ENCODE results near the gene SCNN1A. TPM values are rescaled to one million over a fixed set of nuclear protein-coding genes. Genes with fewer than 3 reads are reported as not detected.
A peak's percentile ranks its signal among the peaks of the same experiment; 100 is the strongest.

The SCNN1A gene
- total RNA-seq, 3 donors from 2014 or later = 130 to 402 (median 386) TPM

DNA sequence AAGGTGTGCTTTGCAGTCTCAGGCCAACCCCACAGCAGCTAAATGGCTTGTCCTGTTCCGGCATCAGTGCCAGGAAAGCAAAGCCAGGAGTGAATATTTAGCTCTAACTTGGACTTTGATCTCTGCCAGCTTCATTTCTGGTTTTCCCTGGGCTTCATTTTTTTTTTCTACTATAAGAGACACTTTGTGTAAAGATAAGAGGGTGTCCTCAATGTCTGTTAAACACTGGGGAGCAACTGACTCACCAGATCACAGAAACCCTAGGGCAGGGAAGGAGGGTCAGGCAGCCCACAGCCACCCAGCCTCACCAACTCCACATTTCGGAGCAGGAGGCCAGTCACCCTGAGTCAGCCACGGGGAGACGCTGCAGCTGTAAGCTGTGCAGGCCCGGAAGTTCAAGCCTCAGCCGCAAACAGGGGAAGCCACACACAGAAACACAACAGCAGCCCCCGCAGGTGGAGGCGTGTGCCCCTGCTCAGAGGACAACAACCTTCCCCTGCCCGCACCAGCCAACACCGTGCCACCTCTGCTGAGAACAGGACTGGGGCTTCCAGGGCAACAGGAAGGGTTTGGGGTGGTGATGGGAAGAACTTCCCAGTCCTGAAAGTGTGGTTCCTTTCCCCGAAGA, 39.8 kb downstream of the SCNN1A start:
- H3K36me3 ChIP-seq (ENCODE audit: low read depth) = peaks cover 9% of the 10 kb centered on the region
- peaks cover 74% of the 10 kb centered on the region for H3K4me1 ChIP-seq (ENCODE audit: low read depth)
- H3K4me3 ChIP-seq = no peak overlapping the region
- intact Hi-C loops (cut with DNase I, micrococcal nuclease) = loop anchor here (5.0 to 10.0 kb wide), 2 partner anchors 47 to 49 kb away; partner anchors contain the start of gene LTBR (in 2 of the 2)
- no peaks in the 10 kb centered on the region for H3K9me3 ChIP-seq
- DNase-seq (peak; percentile 82 to 92 (median 87)), ATAC-seq (peak; percentile 48)
- TF ChIP-seq, protein P1, sequence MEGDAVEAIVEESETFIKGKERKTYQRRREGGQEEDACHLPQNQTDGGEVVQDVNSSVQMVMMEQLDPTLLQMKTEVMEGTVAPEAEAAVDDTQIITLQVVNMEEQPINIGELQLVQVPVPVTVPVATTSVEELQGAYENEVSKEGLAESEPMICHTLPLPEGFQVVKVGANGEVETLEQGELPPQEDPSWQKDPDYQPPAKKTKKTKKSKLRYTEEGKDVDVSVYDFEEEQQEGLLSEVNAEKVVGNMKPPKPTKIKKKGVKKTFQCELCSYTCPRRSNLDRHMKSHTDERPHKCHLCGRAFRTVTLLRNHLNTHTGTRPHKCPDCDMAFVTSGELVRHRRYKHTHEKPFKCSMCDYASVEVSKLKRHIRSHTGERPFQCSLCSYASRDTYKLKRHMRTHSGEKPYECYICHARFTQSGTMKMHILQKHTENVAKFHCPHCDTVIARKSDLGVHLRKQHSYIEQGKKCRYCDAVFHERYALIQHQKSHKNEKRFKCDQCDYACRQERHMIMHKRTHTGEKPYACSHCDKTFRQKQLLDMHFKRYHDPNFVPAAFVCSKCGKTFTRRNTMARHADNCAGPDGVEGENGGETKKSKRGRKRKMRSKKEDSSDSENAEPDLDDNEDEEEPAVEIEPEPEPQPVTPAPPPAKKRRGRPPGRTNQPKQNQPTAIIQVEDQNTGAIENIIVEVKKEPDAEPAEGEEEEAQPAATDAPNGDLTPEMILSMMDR (IDR thresholded peaks at IDR 0.05) = peak; percentile 24

DNA sequence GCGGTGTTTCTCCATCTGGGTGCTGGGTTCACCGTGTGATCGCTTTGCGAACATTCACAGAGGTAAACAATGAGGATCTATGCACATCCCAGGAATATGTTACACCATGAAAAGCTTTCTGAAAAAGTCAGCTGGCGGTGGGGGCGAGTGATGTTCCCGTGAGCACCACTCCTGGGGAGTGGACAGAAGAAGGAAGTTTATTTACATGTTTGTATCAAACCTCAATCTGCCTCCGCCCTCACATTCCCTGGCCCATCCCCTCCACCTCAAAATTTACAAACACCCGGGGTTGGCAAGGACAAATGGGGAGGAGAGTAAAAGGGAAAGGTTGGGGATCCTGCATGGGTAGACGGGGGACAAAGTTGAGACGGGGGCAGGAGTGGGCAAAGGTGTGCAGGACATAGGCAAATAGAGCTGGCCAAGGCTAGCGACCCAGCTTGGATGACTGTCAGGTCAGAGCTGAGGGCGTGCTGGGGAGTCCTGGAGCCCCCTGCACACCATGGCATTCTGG, 40.4 kb downstream of the SCNN1A start:
- Histone ChIP-seq H3K9me3 (no peaks in the 10 kb centered on the region), H3K4me1 (ENCODE audit: low read depth) (peaks cover 74% of the 10 kb centered on the region), H3K4me3 (no peak overlapping the region), H3K36me3 (ENCODE audit: low read depth) (peaks cover 9% of the 10 kb centered on the region)
- TF ChIP-seq, protein P1 (IDR thresholded peaks at IDR 0.05) = no peak
- peak; percentile 4 for ATAC-seq
- peak; percentile 60 to 71 (median 65) for DNase-seq
- intact Hi-C loops (cut with DNase I, micrococcal nuclease) = loop anchor here (5.0 to 10.0 kb wide), 2 partner anchors 47 to 50 kb away; partner anchors contain the start of gene LTBR (in 2 of the 2)

DNA sequence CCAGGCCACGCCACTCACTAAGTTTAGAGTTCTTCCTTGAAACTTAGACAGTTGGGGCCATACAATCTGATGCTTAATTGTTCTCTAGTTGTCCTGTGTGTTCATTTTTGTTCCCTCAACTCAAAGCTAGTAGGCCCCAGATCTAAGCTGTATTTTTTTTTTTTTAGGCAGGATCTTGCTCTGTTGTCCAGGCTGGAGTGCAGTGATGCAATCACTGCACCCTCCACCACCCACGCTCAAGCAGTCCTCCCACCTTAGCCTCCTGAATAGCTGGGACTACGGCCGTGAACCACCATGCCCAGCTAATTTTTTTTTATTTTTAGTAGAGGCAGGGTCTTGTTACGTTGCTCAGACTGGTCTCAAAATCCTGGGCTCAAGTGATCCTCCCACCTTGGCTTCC, 41.0 kb downstream of the SCNN1A start:
- TF ChIP-seq, protein P1 (IDR thresholded peaks at IDR 0.05) = no peak
- Histone ChIP-seq H3K9me3 (no peaks in the 10 kb centered on the region), H3K4me3 (no peak overlapping the region), H3K4me1 (ENCODE audit: low read depth) (peaks cover 74% of the 10 kb centered on the region), H3K36me3 (ENCODE audit: low read depth) (peaks cover 9% of the 10 kb centered on the region)
- intact Hi-C loops (cut with DNase I, micrococcal nuclease) = loop anchor here in 1 of 2 donors (10.0 kb wide), 1 partner anchor 50 kb away; the partner anchor contains the start of gene LTBR
- DNase-seq = no peak
- ATAC-seq = no peak

DNA sequence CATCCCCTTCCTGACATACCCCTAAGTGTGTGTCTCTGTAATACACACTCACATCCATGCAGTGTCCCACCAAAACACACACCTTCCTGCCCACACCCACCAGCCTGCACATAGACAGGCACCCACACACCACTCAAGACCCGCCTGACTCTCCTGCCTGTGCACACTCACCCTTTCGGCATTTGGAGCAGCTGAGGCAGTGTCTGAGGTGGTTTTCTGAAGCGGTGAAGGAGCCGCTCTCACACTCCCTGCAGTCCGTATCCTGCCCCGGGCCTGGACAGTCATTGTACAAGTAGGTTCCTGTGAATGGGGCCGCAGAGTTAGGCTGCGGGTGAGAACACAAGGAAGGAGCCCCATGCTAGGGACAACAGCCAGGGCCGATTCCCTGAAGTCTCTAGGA, 41.8 kb downstream of the SCNN1A start:
- Histone ChIP-seq H3K4me3 (no peak overlapping the region), H3K4me1 (ENCODE audit: low read depth) (peaks cover 66% of the 10 kb centered on the region), H3K9me3 (no peaks in the 10 kb centered on the region), H3K36me3 (ENCODE audit: low read depth) (peaks cover 9% of the 10 kb centered on the region)
- intact Hi-C loops (cut with DNase I, micrococcal nuclease) = loop anchor here in 1 of 2 donors (10.0 kb wide), 1 partner anchor 51 kb away; the partner anchor contains the start of gene LTBR
- DNase-seq = no peak
- ATAC-seq = no peak
- TF ChIP-seq, protein P1 (IDR thresholded peaks at IDR 0.05) = no peak

DNA sequence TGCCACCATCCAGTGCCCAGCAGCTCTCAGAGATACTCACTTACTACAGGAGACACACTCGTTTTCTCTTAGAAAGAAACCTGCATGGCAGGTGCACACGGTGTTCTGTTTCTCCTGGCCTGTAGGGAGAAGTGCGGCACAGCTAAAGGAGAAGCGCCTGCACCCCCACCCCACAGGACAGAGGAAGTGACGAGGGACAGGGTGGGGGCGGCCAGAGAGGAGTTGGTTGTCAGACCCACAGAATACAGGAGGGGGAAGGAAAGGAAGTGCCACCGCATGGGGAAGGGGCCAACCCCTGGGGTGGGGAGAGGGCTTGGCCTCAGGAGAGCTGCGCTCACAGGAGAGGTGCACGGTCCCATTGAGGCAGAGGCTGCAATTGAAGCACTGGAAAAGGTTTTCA, 42.3 kb downstream of the SCNN1A start:
- no peaks in the 10 kb centered on the region for H3K9me3 ChIP-seq
- DNase-seq = peak in 2 of 3 donors; percentile 53 to 77
- no peak for ATAC-seq
- H3K4me1 ChIP-seq (ENCODE audit: low read depth) = peaks cover 61% of the 10 kb centered on the region
- TF ChIP-seq, protein P1 (IDR thresholded peaks at IDR 0.05) = no peak
- no peak overlapping the region for H3K4me3 ChIP-seq
- H3K36me3 ChIP-seq (ENCODE audit: low read depth) = peaks cover 9% of the 10 kb centered on the region
- intact Hi-C loops (cut with DNase I, micrococcal nuclease) = loop anchor here in 1 of 2 donors (10.0 kb wide), 1 partner anchor 52 kb away; the partner anchor contains the start of gene LTBR

Data from mucosa of descending colon (tissue), 3 donors.